GM11168 (cell line): Measurements from ENCODE around the gene HOXC12.

ENCODE experiments used
- in situ Hi-C: fragments of 300-500 bp; cut with MboI; formaldehyde crosslinking; loops from one replicate; pipeline ENCODE4 v1.12.0; 2022; ENCODE audit warnings: low sequenced_read_pairs; ENCODE audit not compliant: unreplicated experiment

Gene HOXC12

GRCh38 chr12:53968214-53969127 is 13.8 kb downstream of the HOXC12 start:
- in situ Hi-C loops, result no loop called here

DNA sequence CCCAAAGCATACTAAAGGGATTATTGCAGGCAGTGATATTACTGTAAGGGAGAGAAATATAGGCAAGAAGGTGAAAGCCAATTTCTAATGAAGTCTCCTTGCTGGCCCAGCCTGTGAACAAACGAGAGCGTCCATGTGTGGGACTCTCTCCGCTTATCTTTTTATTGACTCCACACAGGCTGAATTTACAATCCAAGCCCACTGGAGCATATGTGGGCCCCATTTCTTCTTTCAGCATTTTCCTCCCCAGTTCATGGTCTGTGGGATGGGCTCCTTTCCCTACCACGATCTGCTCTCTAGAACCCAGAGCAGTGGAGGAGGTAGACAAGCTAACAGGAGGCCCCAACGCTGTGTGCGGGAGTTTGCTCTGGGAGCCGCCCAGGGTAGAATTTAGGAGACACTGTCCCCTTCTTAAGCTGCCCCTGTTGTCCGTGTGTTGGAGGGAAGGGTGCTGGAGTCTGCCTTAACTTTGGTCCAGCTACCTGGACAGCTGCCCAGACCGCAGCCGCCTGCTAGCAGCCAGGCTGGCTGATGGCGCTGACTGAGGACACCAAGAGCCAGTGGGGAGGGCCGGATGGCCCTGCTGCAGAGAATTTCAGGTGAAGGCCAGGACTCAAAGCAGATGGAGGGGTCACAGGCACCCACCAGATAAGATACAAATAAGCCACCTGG is 15.0 kb downstream of the HOXC12 start:
- in situ Hi-C loops, result no loop called here

DNA sequence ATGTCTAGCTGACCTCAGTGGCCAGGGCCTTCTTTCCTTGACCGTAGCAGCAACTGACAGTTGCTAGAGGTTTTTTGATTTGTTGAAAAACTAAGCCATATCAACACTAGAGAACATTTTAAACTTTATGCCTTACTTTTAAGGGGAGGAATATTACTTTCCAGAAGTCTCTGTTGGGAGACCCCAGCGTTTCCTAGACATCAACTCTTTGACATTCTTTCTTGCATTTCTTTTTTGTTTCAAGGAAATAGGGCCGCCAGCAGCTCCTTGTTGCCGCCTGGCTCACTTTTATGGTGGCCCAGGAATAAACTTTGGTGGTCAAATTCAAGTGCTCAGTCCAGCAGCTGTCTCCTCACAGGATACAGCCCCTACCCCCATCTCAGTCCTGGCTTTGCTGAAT is 15.7 kb downstream of the HOXC12 start:
- in situ Hi-C loops, result no loop called here

DNA sequence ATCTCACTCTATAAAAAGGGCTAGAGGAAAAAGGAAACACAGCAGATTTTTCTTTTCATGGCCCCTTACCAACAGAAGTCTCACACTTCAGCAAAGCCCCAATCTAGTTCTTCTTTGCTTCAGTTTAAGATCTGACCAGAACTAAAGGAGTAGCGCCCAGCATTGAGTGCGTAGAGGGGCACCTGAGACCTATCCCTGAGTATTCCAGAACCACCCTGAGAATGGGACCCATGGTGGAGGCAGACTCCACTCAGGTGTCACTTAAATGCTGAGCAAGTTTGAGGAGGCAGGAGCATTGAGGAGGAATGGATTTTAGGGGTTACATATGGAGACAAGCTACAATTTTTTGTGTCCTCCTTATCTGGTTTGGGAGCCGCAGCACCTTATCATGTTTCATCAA is 16.4 kb downstream of the HOXC12 start:
- in situ Hi-C loops, result no loop called here

DNA sequence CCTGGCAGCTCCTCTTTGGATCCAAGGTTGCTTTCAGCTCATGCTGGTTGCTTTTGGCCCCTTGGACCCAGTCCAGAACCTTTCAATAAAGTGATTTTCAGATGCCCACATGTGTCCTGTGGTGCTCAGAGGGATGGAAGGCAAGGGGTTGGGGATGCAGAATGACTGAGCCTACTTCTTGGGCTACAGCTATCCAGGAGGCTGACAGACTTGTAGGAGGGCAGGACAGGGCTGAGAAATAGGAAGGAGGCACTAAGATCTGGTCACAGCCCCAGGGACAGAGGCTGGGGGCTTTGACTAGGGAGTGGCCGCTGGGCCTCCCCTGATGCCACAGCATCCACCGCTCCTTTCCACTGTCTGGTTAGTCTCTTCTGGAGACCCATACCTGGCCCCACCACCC is 17.0 kb downstream of the HOXC12 start:
- in situ Hi-C loops, result no loop called here

- in situ Hi-C loops, result no loop called here
Observed at GRCh38 chr12:53972152-53972702, 17.5 kb downstream of the HOXC12 start.

DNA sequence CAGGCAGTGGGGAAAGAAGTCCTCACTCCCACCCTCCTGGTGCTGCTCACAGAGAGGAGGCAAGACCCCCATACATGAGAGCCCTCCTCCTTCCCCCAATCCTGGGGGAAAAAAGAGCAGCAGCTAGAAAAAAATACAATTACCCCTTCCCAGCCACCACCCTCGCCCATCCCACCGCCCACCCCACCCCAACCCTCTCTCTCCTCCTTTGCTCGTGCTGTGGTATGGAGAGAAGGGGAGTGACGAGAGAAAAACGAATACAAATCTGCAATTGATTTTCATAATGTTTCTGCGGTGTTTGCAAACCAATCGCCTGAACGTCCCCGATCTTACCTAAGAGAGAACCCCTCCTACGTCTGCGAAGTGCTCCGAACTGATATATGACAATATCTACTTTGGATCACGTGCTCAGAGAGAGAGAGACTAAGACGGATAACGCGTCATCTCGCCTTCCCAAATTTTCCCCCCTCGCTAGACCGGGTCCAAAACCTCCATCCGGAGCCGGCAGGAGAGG is 18.1 kb downstream of the HOXC12 start, which contains the start of gene HOXC11:
TSS of gene HOXC11 (plus strand) at position 405 of the 514 bp plus-strand sequence. CDS start 116 bp downstream, outside the sequence.
- in situ Hi-C loops, result no loop called here

- in situ Hi-C loops, result no loop called here
Observed at GRCh38 chr12:53973236-53974042, 18.7 kb downstream of the HOXC12 start.

- in situ Hi-C loops, result no loop called here
Observed at GRCh38 chr12:53974084-53975063, 19.7 kb downstream of the HOXC12 start, which contains the start of gene HOTAIR. Gene HOTAIR (minus strand): TSS chr12:53974954.

- in situ Hi-C loops, result no loop called here
Observed at GRCh38 chr12:53975064-53975471, 20.4 kb downstream of the HOXC12 start.

DNA sequence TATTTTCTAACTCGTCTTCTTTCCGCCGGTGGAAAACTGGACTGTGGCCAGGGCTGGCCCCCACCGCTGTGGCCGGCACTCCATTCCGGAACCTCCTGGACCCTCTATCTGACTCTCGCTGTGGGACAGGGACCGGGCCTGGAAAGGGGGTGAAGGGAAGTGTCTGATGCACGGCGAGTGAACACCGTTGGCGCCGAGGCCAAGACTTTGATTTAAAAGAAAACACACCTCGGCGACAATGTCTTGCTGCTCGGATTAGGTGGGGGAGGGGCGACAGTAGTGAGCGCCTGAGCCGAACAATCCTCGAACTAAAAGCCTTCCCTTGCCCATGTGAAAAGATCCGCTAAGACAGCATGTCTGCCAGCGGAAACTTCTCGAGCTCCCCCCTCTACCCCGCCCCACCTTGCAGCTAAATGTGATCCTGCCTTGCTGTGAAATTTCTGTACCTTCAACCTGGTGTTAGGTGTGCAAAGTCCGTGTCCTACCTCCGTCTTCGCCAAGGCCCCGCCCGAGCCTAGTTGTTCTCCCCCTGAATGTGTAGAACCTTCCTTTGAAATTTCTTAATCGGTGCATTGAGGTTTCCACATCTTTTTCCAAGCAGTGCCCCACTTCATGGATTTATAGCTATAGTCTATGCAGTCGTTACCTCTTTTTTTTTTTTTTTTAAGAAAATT is 20.9 kb downstream of the HOXC12 start:
- in situ Hi-C loops, result no loop called here

DNA sequence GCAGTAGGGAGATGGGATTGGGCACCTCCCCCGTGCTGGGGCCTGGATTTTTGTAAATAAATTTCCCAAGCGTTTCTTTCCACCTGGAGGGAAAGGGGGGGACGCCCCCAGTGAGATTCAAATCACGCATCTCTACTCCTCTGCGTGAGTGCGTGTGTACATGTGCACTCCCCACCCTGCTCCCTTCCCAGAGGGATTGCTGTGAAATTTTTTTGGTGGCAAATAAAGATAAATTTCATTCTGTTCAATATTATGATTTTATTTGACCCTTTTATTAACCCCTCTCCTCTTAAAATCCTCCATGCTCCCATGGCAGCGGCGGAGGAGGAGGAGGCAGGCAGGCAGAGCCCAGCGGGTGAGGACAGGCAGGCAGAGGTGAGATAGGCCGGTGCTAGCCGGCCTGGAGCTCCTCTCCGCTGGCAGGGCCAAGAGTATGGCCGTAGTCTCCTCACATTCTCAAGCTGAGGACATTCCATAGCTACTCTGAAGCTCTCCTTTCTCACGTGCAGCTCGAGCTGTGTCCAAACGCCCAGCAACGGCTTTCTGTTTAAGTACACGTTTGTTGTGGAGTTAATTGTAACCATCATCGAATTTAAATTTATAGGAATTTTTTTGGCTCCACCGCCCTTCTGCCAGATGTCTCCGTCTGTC is 21.6 kb downstream of the HOXC12 start:
- in situ Hi-C loops, result no loop called here

DNA sequence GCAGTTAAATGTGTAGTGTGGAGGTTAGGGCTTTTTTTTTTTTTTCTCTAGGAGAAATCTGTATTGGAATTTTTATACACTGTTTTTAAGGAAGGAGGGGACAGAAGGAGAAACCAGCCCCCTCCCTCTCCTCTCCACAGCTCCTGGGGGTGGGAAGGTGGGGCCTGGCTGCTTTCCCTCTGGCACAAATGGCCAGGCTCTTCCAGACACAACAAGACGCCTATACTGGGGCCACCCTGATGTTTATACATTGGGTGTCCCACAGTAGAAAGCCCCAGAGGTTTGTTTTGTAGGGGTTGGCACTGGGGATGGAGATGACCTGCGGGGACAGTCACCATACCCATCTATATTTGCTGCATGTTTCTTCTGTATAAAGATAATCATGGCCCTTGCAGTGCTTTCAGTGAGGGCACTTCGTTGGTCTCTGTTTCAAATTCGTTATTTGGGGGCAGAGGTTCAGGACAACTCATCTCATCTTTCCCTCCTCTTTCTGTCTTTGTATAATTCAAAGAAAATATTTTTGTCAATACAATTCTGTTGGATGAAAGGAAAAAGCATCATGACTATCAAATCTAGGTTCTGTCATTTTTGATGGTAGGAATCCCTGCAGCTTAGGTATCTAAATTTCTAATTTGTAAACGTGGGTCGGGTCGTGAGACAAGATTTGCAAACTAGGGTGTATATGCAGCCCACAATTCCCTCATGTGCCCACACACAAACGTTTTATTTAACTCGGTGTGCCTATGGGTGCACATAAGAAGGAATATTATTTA is 22.3 kb downstream of the HOXC12 start:
- in situ Hi-C loops, result no loop called here

GRCh38 chr12:53977596-53978445 is 23.1 kb downstream of the HOXC12 start:
- in situ Hi-C loops, result no loop called here

GRCh38 chr12:53978477-53979356 is 24.0 kb downstream of the HOXC12 start:
- in situ Hi-C loops, result no loop called here
